Rectal smooth muscle tissue (tissue), 1 donor: ENCODE measurements around the gene GPC2.
"Not testable (repeated sequence)": the region's sequence is repeated elsewhere in the genome, so short reads cannot be mapped to it uniquely, and the experiment has no call there.

ENCODE experiments used
- H3K27ac ChIP-seq: one replicate; pipeline ENCODE4 v1.7.0; 2013; ENCODE audit warnings: low read depth, low read length, inconsistent platforms
- H3K27me3 ChIP-seq: one replicate; pipeline ENCODE4 v1.7.0; 2013; ENCODE audit warnings: low read length; ENCODE audit not compliant: control insufficient read depth, insufficient read depth
- H3K36me3 ChIP-seq: one replicate; pipeline ENCODE4 v1.7.0; 2013; ENCODE audit warnings: low read length; ENCODE audit not compliant: control insufficient read depth, insufficient read depth
- H3K4me1 ChIP-seq: one replicate; pipeline ENCODE4 v1.7.0; 2013; ENCODE audit warnings: low read length; ENCODE audit not compliant: control insufficient read depth, insufficient read depth
- H3K4me3 ChIP-seq: one replicate; pipeline ENCODE4 v1.7.0; 2013; ENCODE audit warnings: low read length
- H3K9ac ChIP-seq: one replicate; pipeline ENCODE4 v1.7.0; 2013; ENCODE audit warnings: low read length

Gene GPC2, protein sequence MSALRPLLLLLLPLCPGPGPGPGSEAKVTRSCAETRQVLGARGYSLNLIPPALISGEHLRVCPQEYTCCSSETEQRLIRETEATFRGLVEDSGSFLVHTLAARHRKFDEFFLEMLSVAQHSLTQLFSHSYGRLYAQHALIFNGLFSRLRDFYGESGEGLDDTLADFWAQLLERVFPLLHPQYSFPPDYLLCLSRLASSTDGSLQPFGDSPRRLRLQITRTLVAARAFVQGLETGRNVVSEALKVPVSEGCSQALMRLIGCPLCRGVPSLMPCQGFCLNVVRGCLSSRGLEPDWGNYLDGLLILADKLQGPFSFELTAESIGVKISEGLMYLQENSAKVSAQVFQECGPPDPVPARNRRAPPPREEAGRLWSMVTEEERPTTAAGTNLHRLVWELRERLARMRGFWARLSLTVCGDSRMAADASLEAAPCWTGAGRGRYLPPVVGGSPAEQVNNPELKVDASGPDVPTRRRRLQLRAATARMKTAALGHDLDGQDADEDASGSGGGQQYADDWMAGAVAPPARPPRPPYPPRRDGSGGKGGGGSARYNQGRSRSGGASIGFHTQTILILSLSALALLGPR

DNA sequence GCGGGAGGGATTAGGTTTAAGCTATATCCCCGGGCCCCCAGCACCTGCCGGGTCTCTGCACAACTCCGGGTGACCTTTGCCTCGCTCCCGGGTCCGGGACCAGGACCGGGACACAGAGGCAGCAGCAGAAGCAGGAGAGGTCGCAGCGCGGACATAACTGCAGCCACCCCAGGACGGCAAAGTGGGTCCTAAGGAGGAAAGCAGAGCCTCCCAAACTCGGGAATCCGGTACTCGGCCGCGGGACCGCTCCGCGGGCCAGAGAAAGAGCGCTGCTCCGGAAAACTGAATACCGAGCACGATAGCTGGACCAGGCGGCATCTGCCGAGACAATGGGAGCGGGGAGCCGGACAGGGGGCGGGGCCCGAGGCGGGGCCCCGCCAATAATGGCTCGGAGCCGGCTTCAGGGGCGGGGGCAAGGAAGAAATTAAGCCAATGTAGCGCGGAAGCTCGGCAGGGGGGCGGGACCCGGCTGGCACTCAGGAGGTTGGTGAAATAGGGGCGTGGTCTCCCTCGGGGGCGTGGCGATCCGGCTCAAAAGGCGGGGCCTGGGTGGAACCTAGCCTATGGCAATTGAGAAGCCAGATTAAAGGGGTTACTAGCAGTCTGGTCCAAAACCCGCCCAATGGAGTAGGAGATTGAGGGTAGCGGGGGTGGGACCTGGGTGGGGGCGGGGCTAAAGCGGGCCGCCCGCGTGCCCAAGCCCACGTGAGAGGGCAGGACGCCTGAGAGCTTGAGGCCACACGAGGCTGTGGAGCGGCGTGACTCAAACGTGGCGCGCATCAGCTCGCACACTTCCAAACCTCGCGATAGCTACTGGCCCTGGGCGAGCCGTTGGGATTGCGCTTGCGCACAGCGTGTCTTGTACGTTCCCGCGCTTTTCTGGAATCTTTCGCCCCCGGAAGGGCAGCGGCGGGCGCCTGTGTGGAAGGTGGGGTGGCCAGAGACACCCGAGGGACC is at the start of gene GPC2, which contains the start of gene STAG3:
Gene GPC2 (minus strand): TSS at position 337 of the 957 bp plus-strand sequence. CDS start 182 bp downstream, at position 155.
Gene STAG3 (plus strand): TSS at position 874 of the 957 bp plus-strand sequence. CDS start 2,639 bp downstream, outside the sequence.
- Histone ChIP-seq H3K9ac (no peak within 1 kb of the TSS), H3K27me3 (no peaks in the 10 kb centered on the region), H3K36me3 (no peaks in the 10 kb centered on the region), H3K4me3 (peak within 1 kb of the TSS; percentile 63), H3K27ac (no peak within 1 kb of the TSS), H3K4me1 (peaks cover 3% of the 10 kb centered on the region)

DNA sequence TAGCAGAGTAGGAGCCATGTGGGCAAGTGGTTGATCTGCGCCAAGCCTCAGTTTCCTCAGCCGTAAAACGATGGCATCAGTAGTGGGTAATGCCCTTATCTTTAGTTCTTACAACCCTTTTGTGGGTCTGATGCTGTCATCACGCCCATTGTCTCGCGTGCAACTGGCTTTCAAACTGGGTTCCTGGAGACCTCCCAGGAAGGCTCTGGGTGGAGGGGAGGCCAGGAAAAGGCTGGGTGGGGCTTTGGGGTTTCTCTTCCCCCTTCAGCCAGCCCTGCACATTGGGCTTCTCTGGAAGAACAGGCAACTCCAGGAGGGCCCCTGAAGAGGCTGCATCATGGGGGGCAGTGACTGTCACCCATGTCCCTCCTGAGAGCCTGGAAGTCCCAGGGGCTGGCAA is 47.7 kb upstream of the GPC2 start:
- not testable (repeated sequence) for H3K27me3 ChIP-seq, H3K36me3 ChIP-seq, H3K27ac ChIP-seq, H3K9ac ChIP-seq, H3K4me1 ChIP-seq, H3K4me3 ChIP-seq

DNA sequence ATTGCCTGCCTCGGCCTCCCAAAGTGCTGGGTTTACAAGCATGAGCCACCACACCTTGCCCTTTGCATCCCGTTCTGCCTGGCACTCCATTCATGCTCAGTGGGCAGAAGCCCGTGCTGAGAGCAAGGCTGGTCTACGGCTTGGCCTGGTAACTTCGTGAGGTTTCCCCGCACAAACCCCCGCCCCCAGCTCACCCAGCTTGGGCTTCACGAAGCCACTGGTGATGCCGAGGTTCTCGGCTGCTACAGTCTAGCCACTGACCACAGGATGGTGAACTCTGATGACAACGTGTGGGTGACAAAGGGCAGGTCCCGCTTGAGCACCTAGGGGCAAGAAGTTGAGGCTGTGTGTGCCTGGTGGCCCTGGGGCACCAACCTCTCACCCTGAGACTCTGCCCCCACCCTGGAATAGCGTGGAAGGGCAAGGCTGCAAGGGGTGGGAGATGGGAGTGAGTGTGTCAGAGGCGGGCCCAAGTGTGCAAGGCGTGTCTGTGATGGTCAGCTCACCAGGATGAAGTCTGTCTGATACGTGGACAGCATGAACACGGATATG is 46.3 kb upstream of the GPC2 start:
- H3K9ac ChIP-seq, H3K4me1 ChIP-seq, H3K4me3 ChIP-seq, H3K27me3 ChIP-seq, H3K36me3 ChIP-seq, H3K27ac ChIP-seq: not testable (repeated sequence)

DNA sequence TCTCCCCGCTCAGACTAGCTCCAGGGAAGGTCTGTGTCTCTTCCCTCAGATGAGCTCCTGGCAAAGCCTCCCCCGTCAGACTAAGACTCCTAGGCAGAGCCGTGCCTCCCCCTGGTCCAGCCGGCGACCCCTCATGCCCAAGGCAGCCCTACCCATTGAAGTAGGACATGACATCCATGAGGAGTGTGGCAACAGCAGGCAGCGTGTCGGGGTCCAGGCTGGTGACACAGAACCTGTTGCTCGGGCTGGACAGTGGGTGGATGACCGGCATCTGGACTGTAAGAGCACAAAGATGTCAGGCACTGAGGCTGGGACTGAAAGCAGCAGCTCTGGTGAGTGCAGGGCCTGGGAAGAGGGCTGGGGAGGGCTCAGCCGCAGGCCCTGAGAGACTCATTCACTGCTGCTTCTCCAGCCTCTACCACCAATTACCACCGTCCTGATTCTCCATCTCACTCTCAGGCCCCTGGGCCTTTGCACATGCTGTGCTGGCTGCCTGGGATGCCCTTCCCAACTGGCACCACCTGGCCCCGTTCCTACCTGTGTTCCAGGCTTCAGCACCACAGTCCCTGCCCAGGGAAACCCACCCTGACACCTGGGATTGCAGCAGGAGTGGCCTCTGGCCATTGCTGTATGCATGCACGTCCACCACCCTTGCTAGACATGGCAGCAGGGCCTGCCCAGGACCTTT is 45.4 kb upstream of the GPC2 start:
- Histone ChIP-seq H3K27me3 (no peaks in the 10 kb centered on the region), H3K4me1 (no peaks in the 10 kb centered on the region)

DNA sequence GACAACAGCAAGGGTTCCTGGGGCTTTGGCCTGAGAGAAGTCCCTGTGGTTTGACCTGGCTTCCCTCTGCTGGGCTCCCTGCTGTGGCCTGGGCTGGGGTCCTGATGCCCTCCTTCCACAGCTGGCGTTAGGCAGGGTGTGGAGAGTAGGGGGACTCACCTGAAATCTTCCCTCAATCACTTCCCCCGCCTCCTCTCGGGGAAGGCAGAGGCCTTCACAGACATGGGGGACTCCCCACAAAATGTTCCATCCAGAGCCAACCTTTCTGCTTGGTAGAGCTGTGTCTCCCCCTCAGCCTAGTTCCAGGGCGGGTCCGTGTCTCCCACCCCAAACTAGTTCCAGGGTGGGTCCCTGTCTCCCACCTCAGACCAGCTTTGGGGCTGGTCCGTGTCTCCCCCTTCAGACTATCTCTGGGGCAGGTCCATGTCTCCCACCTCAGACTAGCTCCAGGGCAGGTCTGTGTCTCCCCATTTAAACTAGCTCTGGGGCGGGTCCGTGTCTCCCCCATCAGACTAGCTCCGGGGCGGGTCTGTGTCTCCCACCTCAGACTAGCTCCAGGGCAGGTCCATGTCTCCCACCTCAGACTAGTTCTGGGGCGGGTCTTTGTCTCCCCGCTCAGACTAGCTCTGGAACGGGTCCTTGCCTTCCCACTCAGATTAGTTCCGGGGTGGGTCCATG is 44.7 kb upstream of the GPC2 start:
- H3K27ac ChIP-seq: no peak overlapping the region
- H3K9ac ChIP-seq: no peak overlapping the region
- H3K4me1 ChIP-seq: no peaks in the 10 kb centered on the region
- H3K36me3 ChIP-seq: no peaks in the 10 kb centered on the region
- H3K4me3 ChIP-seq: peak overlapping the region; percentile 51
- H3K27me3 ChIP-seq: no peaks in the 10 kb centered on the region

More for the DNA sequence above, 45.4 kb upstream of the GPC2 start:
- no peak overlapping the region for H3K9ac ChIP-seq
- H3K4me3 ChIP-seq: no peak overlapping the region
- no peak overlapping the region for H3K27ac ChIP-seq
- no peaks in the 10 kb centered on the region for H3K36me3 ChIP-seq

DNA sequence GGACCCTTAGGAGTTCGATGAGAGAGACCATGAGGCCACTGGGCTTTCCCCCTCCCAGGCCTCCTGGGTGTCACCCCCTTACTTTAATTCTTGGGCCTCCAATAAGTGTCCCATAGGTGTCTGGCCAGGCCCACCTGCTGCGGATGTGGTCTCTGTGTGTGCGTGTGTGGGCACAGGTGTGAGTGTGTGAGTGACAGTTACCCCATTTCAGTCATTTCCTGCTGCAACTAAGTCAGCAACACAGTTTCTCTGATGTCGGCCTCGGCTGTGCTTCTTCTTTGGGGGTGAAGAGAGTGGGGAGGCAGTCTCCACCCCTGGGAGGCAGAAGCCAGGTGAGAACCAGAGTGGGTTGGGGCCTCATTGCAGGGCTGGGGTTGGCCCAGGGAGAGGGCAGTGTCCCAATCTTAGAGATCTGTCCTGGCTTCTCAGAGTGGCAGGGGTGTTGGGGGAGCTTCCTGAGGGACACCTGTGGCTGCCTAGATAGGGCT is 44.1 kb upstream of the GPC2 start:
- Histone ChIP-seq H3K27me3 (no peaks in the 10 kb centered on the region), H3K4me3 (peak overlapping the region; percentile 51), H3K36me3 (no peaks in the 10 kb centered on the region), H3K4me1 (no peaks in the 10 kb centered on the region), H3K9ac (no peak overlapping the region), H3K27ac (no peak overlapping the region)

DNA sequence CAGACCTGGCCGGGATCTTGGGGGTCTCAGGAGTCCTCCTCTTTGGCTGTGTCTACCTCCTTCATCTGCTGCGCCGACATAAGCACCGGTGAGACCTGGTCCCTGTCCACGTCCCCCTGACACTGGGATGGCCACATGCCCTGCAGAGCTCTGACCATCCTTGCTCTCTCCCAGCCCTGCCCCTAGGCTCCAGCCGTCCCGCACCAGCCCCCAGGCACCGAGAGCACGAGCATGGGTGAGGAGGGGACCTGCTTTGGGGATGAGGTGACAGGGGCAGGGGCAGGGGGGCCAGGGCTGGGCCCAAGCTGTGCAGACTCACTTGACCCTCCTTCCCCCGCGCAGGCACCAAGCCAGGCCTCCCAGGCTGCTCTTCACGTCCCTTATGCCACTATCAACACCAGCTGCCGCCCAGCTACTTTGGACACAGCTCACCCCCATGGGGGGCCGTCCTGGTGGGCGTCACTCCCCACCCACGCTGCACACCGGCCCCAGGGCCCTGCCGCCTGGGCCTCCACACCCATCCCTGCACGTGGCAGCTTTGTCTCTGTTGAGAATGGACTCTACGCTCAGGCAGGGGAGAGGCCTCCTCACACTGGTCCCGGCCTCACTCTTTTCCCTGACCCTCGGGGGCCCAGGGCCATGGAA is 43.5 kb upstream of the GPC2 start:
- Histone ChIP-seq H3K27ac (no peak overlapping the region), H3K4me1 (no peaks in the 10 kb centered on the region), H3K9ac (no peak overlapping the region), H3K36me3 (no peaks in the 10 kb centered on the region), H3K4me3 (peak overlapping the region; percentile 41), H3K27me3 (no peaks in the 10 kb centered on the region)

DNA sequence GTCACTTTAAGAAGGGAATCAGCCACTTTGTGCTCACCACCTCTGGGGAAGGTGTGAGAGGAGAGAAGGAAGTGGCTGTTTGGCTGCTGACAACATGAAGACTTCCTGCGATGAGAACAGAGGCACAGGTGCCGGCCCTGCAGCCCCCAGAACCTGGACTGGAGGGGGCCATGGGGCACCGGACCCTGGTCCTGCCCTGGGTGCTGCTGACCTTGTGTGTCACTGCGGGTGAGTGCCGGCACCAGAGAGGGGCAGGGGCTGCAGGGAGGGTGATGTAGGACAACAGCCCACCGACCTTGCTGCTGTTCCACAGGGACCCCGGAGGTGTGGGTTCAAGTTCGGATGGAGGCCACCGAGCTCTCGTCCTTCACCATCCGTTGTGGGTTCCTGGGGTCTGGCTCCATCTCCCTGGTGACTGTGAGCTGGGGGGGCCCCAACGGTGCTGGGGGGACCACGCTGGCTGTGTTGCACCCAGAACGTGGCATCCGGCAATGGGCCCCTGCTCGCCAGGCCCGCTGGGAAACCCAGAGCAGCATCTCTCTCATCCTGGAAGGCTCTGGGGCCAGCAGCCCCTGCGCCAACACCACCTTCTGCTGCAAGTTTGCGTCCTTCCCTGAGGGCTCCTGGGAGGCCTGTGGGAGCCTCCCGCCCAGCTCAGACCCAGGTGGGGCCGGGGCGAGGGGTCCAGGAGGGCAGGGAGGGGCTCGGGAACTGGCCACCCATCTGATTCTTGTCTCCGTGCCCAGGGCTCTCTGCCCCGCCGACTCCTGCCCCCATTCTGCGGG is 42.8 kb upstream of the GPC2 start, which contains the start of gene PVRIG:
Gene PVRIG (plus strand): TSS at position 149 of the 785 bp plus-strand sequence. CDS start 22 bp downstream, at position 171.
- not testable (repeated sequence) for H3K27ac ChIP-seq, H3K36me3 ChIP-seq, H3K27me3 ChIP-seq, H3K4me1 ChIP-seq, H3K9ac ChIP-seq
- H3K4me3 ChIP-seq: peak within 1 kb of the TSS; percentile 41

DNA sequence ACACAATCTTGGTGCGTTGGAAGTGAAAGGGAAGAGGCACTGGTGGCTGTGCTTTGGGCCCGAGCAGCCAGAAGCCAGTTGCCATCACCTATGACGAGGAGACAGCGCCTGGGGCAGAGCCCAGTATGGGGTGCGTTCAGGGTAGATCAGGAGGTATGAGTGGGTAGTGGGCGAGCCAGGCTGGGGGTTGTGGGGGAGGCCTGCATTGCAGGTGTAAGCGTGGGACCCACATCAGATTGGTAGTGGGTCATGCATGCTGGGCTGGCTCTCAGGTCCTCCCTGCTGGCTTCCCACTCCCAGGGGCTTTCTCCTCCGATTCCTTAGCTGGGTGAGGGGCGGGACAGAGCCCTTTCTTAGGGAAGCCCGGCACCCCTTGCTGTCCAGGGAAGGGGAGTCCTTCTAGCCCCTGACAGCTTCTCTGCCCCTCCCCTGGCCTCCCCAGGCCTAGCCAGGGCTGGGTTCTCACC is 42.1 kb upstream of the GPC2 start:
- Histone ChIP-seq H3K36me3 (no peaks in the 10 kb centered on the region), H3K9ac (no peak overlapping the region), H3K27me3 (no peaks in the 10 kb centered on the region), H3K27ac (no peak overlapping the region), H3K4me1 (no peaks in the 10 kb centered on the region), H3K4me3 (peak overlapping the region; percentile 2)

DNA sequence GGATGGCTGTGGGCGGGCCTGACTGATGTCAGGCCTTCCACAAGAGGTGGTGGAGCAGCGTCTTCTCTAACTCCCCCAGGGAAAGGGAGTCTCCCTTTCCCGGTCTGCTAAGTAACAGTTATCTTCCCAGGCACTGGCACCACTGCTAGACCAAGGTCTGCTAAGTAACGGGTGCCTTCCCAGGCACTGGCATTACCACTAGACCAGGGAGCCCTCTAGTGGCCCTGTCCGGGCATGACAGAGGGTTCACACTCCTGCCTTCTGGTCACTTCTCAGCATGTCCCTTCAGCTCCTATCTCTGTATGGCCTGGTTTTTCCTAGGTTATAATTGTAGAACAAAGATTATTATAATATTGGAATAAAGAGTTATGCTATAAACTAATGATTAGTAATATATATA is 40.8 kb upstream of the GPC2 start:
- H3K9ac ChIP-seq, H3K27me3 ChIP-seq, H3K36me3 ChIP-seq, H3K27ac ChIP-seq, H3K4me1 ChIP-seq, H3K4me3 ChIP-seq: not testable (repeated sequence)
